Liver (tissue), 9 donors: ENCODE data around the gene CNTN5. TPM values are rescaled to one million over a fixed set of nuclear protein-coding genes. Genes with fewer than 3 reads are reported as not detected.

Experiments
- DNase-seq: peaks from one replicate; pipeline ENCODE4 v3.0.0-alpha.2; 2017; ENCODE audit warnings: low spot score
- H3K27ac ChIP-seq, 2 donors: one replicate each; pipeline ENCODE4 v1.7.0; 2013; ENCODE audit warnings: inconsistent platforms in 2 of 2, low read length in 2 of 2, control low read depth in 1 of 2, low read depth in 1 of 2, mild to moderate bottlenecking in 1 of 2
- H3K27me3 ChIP-seq, 4 donors: one replicate each; pipeline versions ENCODE4 v1.6.1 to v1.7.0; 2013; ENCODE audit warnings: low read length in 3 of 4, inconsistent platforms in 1 of 4, mild to moderate bottlenecking in 1 of 4, moderate library complexity in 1 of 4; ENCODE audit not compliant: control insufficient read depth in 4 of 4, insufficient read depth in 4 of 4
- H3K36me3 ChIP-seq, 4 donors: one replicate each; pipeline versions ENCODE4 v1.6.1 to v1.7.0; 2013; ENCODE audit warnings: low read length in 3 of 4, mild to moderate bottlenecking in 3 of 4, low read depth in 1 of 4, moderate library complexity in 1 of 4; ENCODE audit not compliant: control insufficient read depth in 4 of 4, insufficient read depth in 3 of 4
- H3K4me1 ChIP-seq, 4 donors: one replicate each; pipeline versions ENCODE4 v1.6.1 to v1.7.0; 2013; ENCODE audit warnings: low read length in 3 of 4, mild to moderate bottlenecking in 3 of 4, moderate library complexity in 1 of 4; ENCODE audit not compliant: control insufficient read depth in 4 of 4, insufficient read depth in 4 of 4
- H3K4me3 ChIP-seq, 3 donors: one replicate each; pipeline versions ENCODE4 v1.6.1 to v1.7.0; 2013; ENCODE audit warnings: low read length in 3 of 3, control low read depth in 1 of 3, low read depth in 1 of 3, mild to moderate bottlenecking in 1 of 3
- H3K9ac ChIP-seq, 2 donors: one replicate each; pipeline ENCODE4 v1.7.0; 2013; ENCODE audit warnings: low read length in 2 of 2, mild to moderate bottlenecking in 2 of 2, moderate library complexity in 2 of 2, control low read depth in 1 of 2, low read depth in 1 of 2
- H3K9me3 ChIP-seq, 4 donors: one replicate each; pipeline versions ENCODE4 v1.6.1 to v1.7.0; 2013; ENCODE audit warnings: low read length in 3 of 4; ENCODE audit not compliant: control insufficient read depth in 4 of 4
- FOXA1 ChIP-seq: IDR thresholded peaks from 2 replicates; pipeline ENCODE4 v1.6.1; 2016; ENCODE audit warnings: antibody characterized with exemption
- FOXA2 ChIP-seq: IDR thresholded peaks from 2 replicates; pipeline ENCODE4 v1.6.1; 2016; ENCODE audit warnings: antibody characterized with exemption
- HNF4A ChIP-seq, 2 donors: conservative IDR thresholded peaks; 2 replicates each; pipeline ENCODE4 v1.6.1; 2016; ENCODE audit warnings: antibody characterized with exemption in 2 of 2, mild to moderate bottlenecking in 2 of 2
- JUND ChIP-seq, 2 donors: IDR thresholded peaks; 2 replicates each; pipeline ENCODE4 v1.6.1; 2016; ENCODE audit warnings: antibody characterized with exemption in 2 of 2
- MAX ChIP-seq: IDR thresholded peaks from 2 replicates; pipeline ENCODE4 v1.6.1; 2016; ENCODE audit warnings: antibody characterized with exemption
- NR2F2 ChIP-seq: IDR thresholded peaks from 2 replicates; pipeline ENCODE4 v1.6.1; 2016; ENCODE audit warnings: antibody characterized with exemption
- RAD21 ChIP-seq, 2 donors: IDR thresholded peaks; 2 replicates each; pipeline ENCODE4 v1.6.1; 2016; ENCODE audit warnings: antibody characterized with exemption in 2 of 2, mild to moderate bottlenecking in 2 of 2
- REST ChIP-seq: IDR thresholded peaks from 2 replicates; pipeline ENCODE4 v1.6.1; 2016; ENCODE audit warnings: antibody characterized with exemption, mild to moderate bottlenecking
- RXRA ChIP-seq, 2 donors: IDR thresholded peaks; 2 replicates each; pipeline ENCODE4 v1.6.1; 2017 to 2018; ENCODE audit warnings: antibody characterized with exemption in 2 of 2, mild to moderate bottlenecking in 1 of 2
- SP1 ChIP-seq: IDR thresholded peaks from 2 replicates; pipeline ENCODE4 v1.6.1; 2018; ENCODE audit warnings: antibody characterized with exemption, mild to moderate bottlenecking
- TAF1 ChIP-seq: conservative IDR thresholded peaks from 2 replicates; pipeline ENCODE4 v1.6.1; 2016; ENCODE audit warnings: antibody characterized with exemption, mild to moderate bottlenecking
- YY1 ChIP-seq: IDR thresholded peaks from 2 replicates; pipeline ENCODE4 v1.6.1; 2016; ENCODE audit warnings: antibody characterized with exemption, mild to moderate bottlenecking
- WGBS: extraction: QIAGEN DNeasy Blood & Tissue Kit; methylation state at CpG from one replicate; pipeline ENCODE4 v1.1.7; 2013; 5-methylcytosine and 5-hydroxymethylcytosine counted together
- polyA plus RNA-seq, 2 donors: library from polyadenylated mRNA; stranded (reverse) in 1 of 2; unstranded in 1 of 2; fragments of 200-250 nt in 1 of 2; fragments of >200 nt in 1 of 2; fragmentation: Nextera tagmentation in 1 of 2; extraction: Ambion mirVana in 1 of 2; gene quantifications; one replicate each; pipeline versions ENCODE4 v1.2.1 to v1.2.3, GENCODE V29; 2013 to 2015
- total RNA-seq, 2 donors: library from RNA; depleted of rRNA; stranded (reverse); fragments of >200 nt; gene quantifications; one replicate each; pipeline ENCODE4 v1.2.3, GENCODE V29; 2014
- donor health status: healthy.
- donor health status: healthy.
- donor health status: healthy.
- donor health status: healthy.
- donor health status: healthy.

The CNTN5 gene
- total and polyA plus RNA-seq, 4 donors: 0.01 to 0.08 (median 0.04) TPM

GRCh38 chr11:100203789-100204188 lies 1183.0 kb downstream of the CNTN5 start (continued):
- TF ChIP-seq REST: no peak
- TF ChIP-seq JUND (IDR thresholded peaks at IDR 0.05): no peak

- H3K4me3 ChIP-seq: no peak overlapping the region
- no peaks in the 10 kb centered on the region for H3K4me1 ChIP-seq
- 60% methylated on average over 2 of the region's 2 CpGs for WGBS
- DNase-seq: no peak
- no peak overlapping the region for H3K9ac ChIP-seq
- H3K27ac ChIP-seq: no peak overlapping the region
- no peaks in the 10 kb centered on the region for H3K9me3 ChIP-seq
- H3K27me3 ChIP-seq: no peaks in the 10 kb centered on the region
- no peaks in the 10 kb centered on the region for H3K36me3 ChIP-seq
- TF ChIP-seq HNF4A (conservative IDR thresholded peaks at IDR 0.05): no peak
- no peak for TF ChIP-seq MAX
- no peak for TF ChIP-seq REST
- no peak for TF ChIP-seq TAF1
These were observed 1185.2 kb downstream of the CNTN5 start for GRCh38 chr11:100205926-100206325.

GRCh38 chr11:100208207-100208606 lies 1187.5 kb downstream of the CNTN5 start:
- WGBS: 90% methylated on average over 2 of the region's 2 CpGs
- TF ChIP-seq FOXA2 (no peak), TAF1 (no peak), MAX (no peak), RXRA (IDR thresholded peaks at IDR 0.05) (no peak), HNF4A (conservative IDR thresholded peaks at IDR 0.05) (no peak), RAD21 (IDR thresholded peaks at IDR 0.05) (no peak), SP1 (no peak), NR2F2 (no peak), FOXA1 (no peak), YY1 (no peak)
- no peak overlapping the region for H3K9ac ChIP-seq

More at GRCh38 chr11:100208207-100208606, 1187.5 kb downstream of the CNTN5 start:
- Histone ChIP-seq H3K4me3 (no peak overlapping the region), H3K27ac (no peak overlapping the region), H3K27me3 (no peaks in the 10 kb centered on the region), H3K36me3 (no peaks in the 10 kb centered on the region), H3K4me1 (no peaks in the 10 kb centered on the region), H3K9me3 (no peaks in the 10 kb centered on the region)
- DNase-seq: no peak
